GM18907 (cell line): Measurements from ENCODE around the gene CDK11A.
"Not testable (repeated sequence)": the region's sequence is repeated elsewhere in the genome, so short reads cannot be mapped to it uniquely, and the experiment has no call there.

Experiments
- ATAC-seq: cut with Tn5 transposase; IDR thresholded peaks from one replicate; pipeline ENCODE4 v1.9.1; 2021; ENCODE audit warnings: mild to moderate bottlenecking, moderate library complexity; ENCODE audit not compliant: unreplicated experiment

Gene CDK11A

DNA sequence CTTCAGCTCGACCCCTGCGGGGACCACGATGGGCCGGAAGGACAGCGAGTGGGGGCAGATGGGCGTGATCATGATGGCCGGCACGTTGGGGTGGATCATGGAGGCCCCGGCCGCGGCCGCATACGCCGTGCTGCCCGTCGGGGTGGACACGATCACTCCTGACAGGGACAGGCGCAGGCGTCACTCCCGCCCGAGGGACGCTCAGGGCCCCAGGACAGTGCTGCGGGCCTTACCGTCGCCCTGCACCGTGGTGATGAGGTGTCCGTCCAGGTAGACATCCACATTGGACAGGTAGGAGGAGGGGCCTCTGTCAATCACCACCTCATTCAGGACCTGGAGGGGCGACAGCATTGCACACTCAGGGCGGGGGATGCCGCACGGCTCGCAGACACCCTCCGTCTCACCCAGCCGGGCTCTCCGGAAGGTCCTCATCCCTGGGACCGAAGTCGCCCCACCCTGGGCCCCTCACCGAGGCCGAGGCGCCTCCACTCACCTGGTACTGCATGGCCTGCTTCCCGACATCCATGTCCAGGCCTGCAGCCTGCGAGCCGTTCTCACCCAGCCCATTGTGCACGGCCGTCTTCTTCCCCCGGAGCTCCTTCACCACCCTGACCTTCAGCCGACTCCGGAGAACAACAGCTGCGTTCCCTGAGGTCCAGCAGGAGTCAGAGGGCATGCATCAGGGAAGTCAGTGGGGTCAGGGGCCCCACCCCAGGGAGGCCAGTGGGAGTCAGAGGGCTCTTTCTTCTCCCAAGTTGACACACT lies 30.1 kb upstream of the CDK11A start:
- no peak for ATAC-seq

DNA sequence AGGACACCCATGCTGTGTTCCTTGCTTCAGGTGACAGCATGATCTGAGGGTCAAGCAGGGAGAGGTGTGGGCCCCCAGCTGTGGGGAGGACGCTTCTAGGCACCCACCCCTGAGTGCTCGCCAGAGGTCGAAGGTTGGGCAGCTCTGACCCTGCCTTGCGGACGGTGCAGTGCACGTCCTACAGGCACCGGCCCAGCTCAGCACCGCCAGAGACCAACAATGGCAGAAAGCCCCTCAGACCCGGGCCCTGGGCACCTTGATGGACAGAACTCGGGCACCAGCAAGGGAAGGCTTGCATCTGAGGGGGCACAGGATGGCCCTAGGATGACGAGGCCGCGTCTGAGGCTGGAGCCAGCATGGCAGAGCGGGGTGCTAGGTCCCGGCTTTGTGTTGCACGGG lies 29.4 kb upstream of the CDK11A start:
- no peak for ATAC-seq

DNA sequence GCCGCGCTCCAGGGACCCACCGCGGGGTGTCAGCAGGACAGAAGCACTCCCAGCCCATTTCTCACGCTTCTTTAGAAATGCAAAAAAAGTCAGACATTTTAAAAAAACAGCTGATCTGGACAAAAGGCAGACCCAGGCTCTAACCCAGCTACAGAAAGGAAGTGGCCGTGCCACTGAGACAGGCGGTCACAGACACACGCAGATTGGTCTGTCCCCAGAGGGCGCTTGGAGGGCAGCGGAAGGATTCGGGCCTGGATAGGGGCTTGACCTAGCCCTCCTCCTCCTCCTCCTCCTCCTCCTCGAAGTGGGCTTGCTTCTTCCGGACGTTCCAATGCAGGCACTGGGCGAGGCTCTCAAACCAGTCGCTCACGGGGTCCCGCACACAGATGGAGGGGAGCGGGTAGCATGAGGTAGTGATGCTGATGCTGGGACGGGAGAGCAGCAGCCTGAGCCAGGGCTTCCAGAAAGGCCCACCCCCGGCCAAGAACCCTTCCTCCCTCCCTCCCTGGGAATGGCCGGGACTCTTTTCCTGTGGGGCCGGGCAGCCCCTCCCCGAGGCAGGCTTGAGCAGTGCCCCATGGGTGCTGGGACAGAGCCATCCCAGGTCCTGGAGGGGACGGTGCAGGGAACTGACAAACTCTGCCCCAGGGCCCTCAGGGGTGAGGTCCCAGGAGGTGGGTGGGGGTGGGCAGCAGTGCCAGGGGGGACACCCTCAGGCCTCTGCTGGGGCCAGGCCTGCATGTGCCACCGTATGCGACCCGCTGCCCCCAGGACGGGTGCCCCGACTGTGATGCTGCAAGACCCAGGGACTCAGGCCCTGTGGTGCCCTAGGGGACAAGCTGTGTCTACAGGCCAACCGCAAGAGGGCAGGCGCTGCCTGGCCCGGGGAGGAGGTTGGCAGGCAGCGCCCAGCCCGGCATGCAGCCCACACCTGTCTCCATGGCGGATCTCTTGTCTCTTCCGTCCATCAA lies 28.8 kb upstream of the CDK11A start:
- no peak for ATAC-seq

DNA sequence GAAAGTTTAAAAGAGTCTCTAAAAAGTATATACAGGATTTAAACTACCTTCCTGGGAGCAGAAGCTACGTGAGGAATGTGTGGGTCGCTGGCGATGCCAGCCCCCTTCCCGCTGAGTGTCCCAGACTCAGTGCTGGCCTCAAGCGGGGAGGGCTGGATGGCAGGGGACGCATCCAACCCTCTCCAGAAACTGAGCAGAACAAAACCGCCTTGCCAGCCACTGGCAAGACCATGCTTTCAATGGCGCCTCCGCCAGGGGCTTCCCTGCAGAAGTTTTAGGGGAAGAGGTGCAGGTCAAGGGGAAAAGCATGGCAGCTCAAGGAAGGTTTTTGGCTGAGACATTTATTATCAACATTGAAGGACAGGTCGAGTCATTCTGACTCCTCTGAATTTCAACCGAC lies 28.0 kb upstream of the CDK11A start:
- ATAC-seq = no peak

DNA sequence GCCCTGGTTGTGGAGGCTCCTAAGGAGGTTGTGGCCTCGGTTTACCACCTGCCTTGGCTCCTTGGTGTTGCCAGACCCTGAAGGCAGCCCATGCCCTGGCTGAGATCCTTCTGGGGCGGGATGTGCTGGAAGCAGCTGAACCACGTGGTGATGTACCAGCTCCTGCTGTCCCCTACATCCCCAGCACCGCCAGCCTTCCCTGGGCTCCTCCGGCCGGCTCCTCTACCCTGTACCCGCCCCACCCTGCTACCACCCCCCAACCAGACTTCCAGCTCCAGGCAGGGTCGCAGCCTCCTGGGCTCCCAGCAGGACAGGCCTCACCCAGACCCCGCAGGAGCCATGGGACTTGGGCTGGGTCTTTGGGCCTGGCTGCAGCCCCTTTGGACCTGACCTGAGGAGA lies 25.8 kb upstream of the CDK11A start:
- ATAC-seq = not testable (repeated sequence)

DNA sequence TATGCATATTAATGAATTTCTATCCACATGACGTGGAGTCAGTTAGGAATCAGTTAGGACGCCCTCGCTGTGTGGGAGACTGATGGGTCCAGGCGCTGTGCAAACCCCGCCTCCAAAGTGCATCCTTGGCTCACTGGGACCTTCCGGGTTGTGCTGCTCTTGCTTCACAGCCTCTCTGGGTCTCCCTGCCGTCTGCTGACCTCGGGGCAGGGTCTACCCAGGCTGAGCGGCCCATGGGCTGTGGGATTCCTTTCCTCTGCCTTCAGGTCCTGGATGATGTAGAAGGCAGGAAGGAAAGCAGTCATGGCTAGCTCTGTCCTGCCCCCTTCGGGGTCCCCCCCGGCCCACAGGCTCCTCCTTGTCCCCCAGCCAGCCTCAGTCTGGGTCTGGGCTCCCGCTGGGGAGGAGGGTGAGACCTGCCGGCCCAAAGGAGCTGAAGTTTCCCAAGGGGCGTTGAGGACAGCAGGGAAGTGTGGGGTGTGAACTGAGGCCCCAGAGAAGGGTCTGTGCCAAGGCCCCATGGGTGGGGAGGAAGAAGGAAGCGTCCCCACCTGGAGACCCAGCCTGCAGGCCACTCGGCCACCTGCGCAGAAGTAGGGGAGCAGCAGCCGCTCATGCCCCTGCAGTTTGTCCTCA lies 24.6 kb upstream of the CDK11A start:
- ATAC-seq = no peak

DNA sequence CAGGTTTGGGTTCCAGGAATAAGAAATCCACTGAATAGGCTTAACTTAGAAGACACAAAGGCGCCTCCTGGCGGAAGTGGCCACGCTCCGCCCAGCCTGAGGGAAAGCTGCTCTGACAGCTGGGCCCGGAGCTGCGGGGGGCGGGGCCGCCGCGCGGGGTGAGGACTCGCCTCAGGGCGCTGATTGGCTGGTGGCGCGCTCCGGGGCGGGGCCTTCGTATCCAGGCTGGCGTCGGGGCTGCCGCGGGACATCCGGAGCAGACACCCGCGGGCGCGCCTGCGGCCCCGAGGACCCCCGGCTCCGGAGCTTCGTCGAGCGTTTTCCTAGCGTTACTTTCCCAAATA lies 22.4 kb upstream of the CDK11A start:
- peak; percentile 86 for ATAC-seq

DNA sequence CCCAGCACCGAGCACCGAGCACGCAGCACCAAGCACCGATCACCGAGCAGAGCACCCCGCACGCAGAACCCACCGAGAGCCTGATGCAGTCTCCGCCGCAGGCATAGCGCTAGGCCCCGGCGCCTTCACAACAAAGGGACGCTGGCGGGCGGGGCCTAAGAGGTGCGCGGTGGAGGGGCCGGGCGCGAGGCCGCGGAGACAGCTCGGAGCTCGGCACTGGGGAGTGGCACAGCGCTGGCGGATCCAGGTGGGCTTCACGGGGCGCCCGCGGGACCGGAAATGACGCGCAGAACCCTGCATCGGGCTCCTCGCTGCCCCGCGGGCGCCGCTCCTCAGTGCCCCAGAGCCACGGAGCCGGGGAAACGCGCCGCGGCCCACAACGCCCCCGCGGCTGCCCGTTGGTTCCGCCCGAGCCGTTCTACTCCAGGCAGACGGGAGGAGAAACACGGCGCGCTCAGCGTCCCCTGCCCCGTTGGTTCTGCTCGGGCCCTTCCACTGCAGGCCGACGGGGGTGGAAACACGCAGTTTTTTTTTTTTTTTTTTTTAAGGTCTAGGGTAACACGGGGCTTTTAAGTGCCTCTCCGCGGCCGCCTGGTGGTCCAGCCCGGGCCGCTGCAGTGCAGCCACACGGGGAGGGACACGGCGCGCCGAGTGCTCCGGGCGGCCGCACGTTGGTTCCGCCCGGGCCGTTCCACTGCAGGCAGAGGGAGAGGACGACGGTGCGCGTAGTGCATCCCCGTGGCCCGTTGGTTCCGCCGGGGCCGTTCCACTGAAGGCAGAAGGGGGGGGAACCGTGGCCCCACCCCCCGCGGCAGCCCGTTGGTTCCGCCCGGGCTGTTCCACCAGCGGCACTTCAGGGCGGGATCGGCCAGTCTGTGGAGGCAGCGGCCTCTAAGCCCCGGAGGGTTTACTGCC lies 21.8 kb upstream of the CDK11A start:
- peak; percentile 56 for ATAC-seq

DNA sequence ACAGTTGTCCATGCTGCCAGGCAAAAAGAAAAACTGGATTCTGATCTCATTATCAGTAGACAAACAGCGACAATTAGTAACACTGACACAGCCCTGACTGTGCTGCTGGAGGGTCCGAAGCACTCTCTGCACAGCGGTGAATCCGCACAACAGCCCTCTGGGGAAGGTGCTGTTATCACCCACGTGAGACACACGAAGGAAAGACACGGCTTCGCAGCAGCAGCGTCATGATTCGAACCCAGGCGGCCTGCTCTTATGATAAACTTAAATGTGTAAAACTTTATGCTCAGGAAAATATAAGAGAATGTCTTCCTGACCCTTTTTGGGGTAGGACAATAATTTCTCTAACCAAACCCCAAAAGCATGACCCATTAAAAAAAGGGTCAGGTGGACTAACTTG lies 18.4 kb upstream of the CDK11A start:
- not testable (repeated sequence) for ATAC-seq

DNA sequence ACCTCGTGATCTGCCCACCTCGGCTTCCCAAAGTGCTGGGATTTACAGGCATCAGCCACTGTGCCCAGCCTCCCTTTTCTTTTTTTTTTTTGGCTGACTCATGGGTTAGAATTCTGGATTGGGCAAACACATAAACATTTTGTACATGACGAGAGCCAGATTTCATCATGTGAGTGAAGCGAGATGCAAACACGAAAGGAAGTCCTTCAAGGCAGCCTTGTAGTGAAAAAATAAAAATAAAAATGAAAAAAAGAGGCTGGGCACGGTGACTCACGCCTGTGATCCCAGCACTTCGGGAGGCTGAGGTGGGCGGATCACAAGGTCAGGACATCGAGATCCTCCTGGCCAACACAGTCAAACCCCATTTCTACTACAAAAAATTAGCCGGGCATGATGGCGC lies 16.9 kb upstream of the CDK11A start:
- ATAC-seq = not testable (repeated sequence)

DNA sequence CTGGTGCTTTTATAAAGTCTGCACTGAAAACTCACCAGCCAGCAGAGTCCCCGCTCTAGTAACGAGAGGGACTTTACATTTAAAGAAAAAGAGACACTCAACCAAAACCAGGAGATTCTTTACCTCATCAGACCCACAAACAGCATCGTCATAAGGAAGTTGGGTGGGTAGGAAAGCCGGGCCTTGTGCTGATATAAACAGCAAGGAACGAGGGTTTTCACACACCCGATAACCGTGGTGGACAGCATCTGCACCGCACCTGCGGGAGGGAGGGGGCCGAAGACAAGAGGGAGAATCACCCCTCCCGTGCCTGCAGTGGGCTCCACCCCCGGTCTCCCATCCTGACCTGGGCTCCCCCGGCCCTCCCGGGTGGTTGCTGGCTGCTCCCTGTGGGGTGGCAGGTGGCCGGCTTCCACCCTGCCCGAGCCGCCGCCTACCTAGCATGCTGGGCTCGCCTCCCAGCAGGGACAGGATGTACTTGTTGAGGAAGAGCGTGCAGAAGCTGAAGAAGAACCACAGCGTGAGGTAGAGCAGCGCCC lies 14.7 kb upstream of the CDK11A start:
- not testable (repeated sequence) for ATAC-seq

DNA sequence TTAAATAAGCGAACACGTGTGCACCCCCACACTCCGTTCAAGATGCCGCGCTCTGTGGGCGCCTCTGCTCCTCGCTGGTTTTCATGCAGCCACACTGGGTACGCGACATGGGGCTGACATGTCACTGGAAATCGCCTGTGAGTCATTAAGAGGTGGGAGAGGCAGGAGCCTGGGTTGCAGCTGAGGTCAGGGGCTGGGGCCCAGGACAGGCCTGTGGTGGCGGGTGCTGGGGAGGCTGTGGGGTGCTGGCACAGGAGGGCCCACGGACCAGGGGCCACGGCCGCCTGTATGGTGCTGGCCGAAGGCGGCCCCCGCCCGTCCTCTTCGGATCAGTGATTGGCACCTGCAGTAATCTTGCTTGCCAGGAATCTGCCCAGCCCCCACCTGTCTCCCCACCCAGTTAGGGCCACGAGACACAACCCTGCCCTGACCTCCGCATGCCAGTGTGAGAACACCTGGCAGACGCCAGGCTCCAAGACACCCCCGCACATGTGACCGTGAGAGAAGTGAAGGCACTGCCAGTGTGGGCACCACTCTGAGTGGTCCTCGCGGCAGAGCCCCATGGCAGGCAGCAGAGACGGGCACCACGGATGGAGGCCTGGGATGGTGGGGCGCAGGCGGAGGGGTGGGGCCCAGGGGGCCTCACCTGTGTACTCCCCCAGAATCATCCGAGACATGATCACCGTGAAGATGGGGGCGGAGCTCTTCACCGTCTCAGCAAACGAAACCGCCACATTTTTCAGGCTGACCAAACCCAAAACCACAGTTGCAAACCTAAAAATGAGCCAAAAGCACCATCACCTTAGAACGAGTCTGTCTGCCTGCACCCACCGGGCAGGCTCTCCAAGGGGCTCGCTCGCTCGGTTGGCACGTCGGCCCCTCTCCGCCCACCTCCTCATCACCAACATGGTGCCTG lies 13.8 kb upstream of the CDK11A start:
- ATAC-seq = not testable (repeated sequence)

DNA sequence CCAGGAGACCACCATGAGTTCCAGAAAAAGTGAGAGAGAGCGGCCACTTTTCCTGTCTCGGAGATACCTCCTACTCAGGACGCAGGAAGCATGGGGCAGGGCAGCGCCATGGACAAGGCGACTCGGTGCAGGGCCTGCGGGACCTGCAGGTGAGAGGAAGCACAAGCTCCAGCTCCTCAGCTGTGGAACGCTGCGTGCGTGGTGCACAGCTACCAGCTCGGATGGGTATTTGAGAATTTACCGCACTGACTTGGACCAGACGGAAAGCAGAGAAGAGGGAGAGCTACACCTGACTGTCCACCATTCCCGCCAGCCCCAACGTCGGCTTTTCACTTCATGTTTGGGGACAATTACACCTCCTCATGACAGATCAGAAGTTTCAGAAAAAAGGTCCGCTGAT lies 8.2 kb upstream of the CDK11A start:
- ATAC-seq = no peak

DNA sequence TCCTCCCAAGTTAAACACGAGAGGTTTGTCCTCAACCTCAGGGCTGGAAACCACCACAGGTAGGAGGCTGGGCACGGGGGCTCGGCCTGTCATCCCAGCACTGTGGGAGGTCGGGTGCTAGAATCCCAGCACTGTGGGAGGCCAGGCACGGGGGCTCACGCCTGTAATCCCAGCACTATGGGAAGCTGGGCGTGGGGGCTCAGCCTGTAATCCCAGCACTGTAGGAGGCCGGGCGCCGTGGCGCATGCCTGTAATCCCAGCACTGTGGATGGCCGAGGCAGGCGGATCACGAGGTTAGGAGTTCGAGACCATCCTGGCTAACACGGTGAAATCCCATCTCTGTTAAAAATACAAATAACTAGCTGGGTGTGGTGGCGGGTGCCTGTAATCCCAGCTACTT lies 6.7 kb upstream of the CDK11A start:
- no peak for ATAC-seq

DNA sequence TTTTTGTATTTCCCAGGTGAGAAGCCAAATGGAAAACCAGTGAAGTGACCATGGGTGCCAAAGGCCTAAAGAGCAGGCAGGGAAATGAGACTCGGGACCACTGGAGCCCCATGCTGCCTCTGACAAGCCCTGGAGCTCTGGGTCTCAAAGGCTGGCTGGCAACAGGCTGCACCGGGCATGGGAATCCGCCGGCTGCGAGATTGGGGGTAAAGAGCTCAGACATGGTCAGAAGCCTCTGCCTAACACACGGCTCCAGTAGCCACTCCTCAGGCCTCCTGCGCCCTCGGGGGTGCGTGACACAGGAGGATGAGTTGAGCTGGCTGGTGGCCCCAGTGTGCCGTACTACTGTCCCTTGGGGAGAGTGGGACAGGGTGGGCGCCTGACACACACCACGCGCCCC lies 6.1 kb upstream of the CDK11A start:
- not testable (repeated sequence) for ATAC-seq

DNA sequence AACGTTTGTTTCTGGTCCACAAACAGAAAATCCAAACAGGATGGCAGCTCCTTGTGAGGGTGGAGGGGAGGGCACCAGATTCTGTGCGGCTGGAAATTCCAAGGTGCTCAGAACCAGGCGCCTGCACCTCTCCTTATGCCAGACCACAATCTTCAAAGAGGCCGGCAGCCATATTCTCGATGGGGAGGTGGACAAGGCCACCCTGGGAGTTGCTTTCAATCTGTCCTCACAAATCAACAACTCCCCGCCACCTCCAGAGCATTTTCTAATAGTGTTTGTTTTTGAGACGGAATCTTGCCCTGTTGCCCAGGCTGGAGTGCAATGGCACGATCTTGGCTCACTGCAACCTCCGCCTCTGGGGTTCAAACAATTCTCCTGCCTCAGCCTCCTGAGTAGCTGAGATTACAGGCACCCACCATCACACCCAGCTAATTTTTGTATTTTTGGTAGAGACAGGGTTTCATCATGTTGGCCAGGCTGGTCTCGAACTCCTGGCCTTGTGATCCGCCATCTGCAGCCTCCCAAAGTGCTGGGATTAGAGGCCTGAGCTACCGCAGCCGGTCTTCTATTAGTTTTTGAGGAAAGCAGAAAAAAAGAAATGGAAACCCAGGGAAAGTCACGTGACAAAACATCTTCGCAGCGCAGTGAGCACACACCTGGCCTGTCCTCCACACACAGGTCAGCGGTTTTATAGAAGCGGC lies 5.1 kb upstream of the CDK11A start:
- not testable (repeated sequence) for ATAC-seq

DNA sequence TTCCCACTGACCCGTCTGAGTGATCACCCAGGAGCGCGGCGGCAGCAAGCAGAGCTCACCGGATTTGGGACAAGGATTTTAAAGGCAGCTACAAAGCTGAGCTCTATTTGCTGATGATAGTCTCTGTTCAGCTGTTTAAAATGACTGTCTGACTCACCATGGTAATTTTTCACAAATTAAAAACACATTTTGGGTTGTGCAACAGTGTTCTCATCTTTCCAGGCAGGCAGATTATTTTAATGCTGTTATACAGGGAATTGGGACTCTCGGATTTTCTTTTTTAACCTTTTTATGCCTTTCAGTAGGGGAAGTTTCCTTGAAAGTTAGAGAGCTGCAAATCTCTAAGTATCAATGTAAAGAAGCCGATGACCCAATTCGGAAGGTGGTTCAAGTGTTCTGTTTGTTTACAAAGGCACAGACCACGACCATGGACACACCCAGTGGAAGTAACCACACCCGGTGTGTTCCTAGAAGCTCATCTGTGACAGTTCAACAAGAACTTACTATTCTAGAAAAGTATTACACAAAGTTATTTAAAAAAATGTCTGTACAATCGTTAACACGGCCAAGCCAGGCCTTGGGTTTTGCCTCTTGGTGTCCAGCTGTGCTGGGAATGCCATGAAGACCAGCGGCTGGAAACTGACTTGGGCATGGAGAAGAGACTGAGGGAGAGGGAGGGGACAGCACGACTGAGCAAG lies 4.3 kb upstream of the CDK11A start:
- not testable (repeated sequence) for ATAC-seq

DNA sequence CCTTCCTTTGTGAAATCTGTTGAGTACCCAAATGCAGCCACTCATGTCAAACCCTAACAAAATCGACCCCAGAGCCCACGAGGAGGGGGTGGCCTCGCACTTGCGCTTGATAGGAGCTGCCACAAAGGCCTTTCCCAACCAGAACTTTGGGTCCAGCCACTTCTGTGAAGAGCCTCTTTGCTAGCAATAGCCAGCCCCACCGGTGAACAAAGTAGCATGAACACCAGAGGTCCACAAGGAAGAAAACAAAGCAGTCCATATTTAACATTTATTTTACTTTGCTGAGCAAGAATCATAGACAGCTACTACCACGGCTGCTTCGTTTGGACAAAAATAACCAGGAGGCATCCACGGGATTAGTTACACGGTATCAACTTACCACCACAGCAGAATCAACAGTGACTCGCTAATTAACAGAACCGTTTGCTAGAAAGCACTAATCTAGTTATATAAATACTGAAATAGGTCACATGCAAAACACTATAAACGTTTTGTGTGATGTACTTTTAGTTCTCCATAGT lies 3.0 kb upstream of the CDK11A start:
- ATAC-seq = not testable (repeated sequence)
